Esophagus squamous epithelium (tissue), 5 donors: ENCODE measurements around the gene ROR2. TPM values are rescaled to one million over a fixed set of nuclear protein-coding genes. Genes with fewer than 3 reads are reported as not detected.

ENCODE experiments used
- DNase-seq: peaks from one replicate; lab custom pipeline; 2025; lab: John Stamatoyannopoulos, UW
- H3K27ac ChIP-seq, 4 donors: fragments of 200-600 bp; sonication (generic); one replicate each; pipeline ENCODE4 v1.5.1; 2016 to 2019; ENCODE audit warnings: mild to moderate bottlenecking in 1 of 4
- H3K27me3 ChIP-seq, 4 donors: fragments of 200-600 bp; sonication (generic); 1 replicate in 3 of 4; 2 replicates in 1 of 4; pipeline versions ENCODE4 v1.5.1 to v1.6.0; 2017 to 2021; ENCODE audit warnings: antibody characterized with exemption in 1 of 4
- H3K36me3 ChIP-seq, 3 donors: fragments of 200-600 bp; sonication (generic); one replicate each; pipeline ENCODE4 v1.5.1; 2016 to 2019
- H3K4me1 ChIP-seq, 3 donors: fragments of 200-600 bp; sonication (generic); one replicate each; pipeline ENCODE4 v1.5.1; 2017 to 2019
- H3K4me3 ChIP-seq, 4 donors: fragments of 200-600 bp; sonication (generic); 1 replicate in 3 of 4; 2 replicates in 1 of 4; pipeline ENCODE4 v1.5.1; 2016 to 2019; ENCODE audit warnings: mild to moderate bottlenecking in 2 of 4, moderate library complexity in 1 of 4
- H3K9me3 ChIP-seq, 3 donors: fragments of 200-600 bp; sonication (generic); one replicate each; pipeline ENCODE4 v1.5.1; 2016 to 2019
- POLR2A ChIP-seq, 4 donors: fragments of 450-650 bp; IDR thresholded peaks; one replicate each; pipeline ENCODE4 v1.6.1; 2017; ENCODE audit warnings: antibody characterized with exemption in 4 of 4, mild to moderate bottlenecking in 4 of 4, moderate library complexity in 3 of 4
- WGBS, 2 donors: methylation state at CpG; one replicate each; pipeline ENCODE4 v1.1.5; 2018; 5-methylcytosine and 5-hydroxymethylcytosine counted together
- intact Hi-C: fragments of 100-400 bp; cut with DNase I; formaldehyde crosslinking; loops from one replicate; pipeline ENCODE4 v1.15.0; 2022
- total RNA-seq, 4 donors: library from RNA; depleted of rRNA; stranded (reverse); fragments of >200 nt; gene quantifications; one replicate each; pipeline ENCODE4 v1.1.0, GENCODE V29; 2016
- TF ChIP-seq, protein P1 (sequence below), 6 experiments: fragments of 450-650 bp in 4 of 6; fragments of 200-600 bp in 2 of 6; sonication (generic) in 2 of 6; IDR thresholded peaks; one replicate each; pipeline ENCODE4 v1.5.1; 2016 to 2019; ENCODE audit warnings: antibody characterized with exemption in 6 of 6, mild to moderate bottlenecking in 4 of 6, moderate library complexity in 4 of 6
- donor health status: DM: yes; HTN: yes; CAD: no.

ROR2 gene
- total RNA-seq, 4 donors from 2014 or later: 0.68 to 12.6 (median 3.7) TPM

DNA sequence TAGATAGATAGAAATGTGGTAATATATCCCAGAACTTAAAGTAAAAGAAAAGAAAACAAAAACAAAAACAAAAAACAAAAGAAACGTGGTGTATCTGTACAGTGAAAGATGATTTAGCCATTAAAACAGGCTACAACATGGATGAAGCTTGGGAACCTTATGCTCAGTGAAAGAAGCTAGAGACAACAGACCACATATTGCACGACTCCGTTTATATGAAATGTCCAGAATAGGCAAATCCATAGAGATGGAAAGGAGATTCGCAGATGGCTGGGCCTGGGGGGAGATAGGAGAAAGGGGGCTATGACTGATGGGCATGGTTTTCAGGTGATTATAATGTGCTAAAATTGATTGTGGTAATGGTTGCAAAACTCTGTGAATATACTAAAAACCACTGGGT, 86.6 kb downstream of the ROR2 start:
- no peak overlapping the region for H3K27ac ChIP-seq
- no peaks in the 10 kb centered on the region for H3K36me3 ChIP-seq
- H3K4me1 ChIP-seq: peaks cover 0 to 21% (median 10%) of the 10 kb centered on the region in 3 donors
- H3K27me3 ChIP-seq: peaks cover 0 to 59% (median 0%) of the 10 kb centered on the region in 4 donors
- WGBS, 2 donors: 65 to 89% methylated on average over 4 of the region's 4 CpGs
- H3K9me3 ChIP-seq: no peaks in the 10 kb centered on the region
- intact Hi-C loops: no loop called here
- no peak for TF ChIP-seq POLR2A (IDR thresholded peaks at IDR 0.05)
- TF ChIP-seq, protein P1, sequence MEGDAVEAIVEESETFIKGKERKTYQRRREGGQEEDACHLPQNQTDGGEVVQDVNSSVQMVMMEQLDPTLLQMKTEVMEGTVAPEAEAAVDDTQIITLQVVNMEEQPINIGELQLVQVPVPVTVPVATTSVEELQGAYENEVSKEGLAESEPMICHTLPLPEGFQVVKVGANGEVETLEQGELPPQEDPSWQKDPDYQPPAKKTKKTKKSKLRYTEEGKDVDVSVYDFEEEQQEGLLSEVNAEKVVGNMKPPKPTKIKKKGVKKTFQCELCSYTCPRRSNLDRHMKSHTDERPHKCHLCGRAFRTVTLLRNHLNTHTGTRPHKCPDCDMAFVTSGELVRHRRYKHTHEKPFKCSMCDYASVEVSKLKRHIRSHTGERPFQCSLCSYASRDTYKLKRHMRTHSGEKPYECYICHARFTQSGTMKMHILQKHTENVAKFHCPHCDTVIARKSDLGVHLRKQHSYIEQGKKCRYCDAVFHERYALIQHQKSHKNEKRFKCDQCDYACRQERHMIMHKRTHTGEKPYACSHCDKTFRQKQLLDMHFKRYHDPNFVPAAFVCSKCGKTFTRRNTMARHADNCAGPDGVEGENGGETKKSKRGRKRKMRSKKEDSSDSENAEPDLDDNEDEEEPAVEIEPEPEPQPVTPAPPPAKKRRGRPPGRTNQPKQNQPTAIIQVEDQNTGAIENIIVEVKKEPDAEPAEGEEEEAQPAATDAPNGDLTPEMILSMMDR (IDR thresholded peaks at IDR 0.05): no peak
- H3K4me3 ChIP-seq: no peak overlapping the region
- DNase-seq: no peak

DNA sequence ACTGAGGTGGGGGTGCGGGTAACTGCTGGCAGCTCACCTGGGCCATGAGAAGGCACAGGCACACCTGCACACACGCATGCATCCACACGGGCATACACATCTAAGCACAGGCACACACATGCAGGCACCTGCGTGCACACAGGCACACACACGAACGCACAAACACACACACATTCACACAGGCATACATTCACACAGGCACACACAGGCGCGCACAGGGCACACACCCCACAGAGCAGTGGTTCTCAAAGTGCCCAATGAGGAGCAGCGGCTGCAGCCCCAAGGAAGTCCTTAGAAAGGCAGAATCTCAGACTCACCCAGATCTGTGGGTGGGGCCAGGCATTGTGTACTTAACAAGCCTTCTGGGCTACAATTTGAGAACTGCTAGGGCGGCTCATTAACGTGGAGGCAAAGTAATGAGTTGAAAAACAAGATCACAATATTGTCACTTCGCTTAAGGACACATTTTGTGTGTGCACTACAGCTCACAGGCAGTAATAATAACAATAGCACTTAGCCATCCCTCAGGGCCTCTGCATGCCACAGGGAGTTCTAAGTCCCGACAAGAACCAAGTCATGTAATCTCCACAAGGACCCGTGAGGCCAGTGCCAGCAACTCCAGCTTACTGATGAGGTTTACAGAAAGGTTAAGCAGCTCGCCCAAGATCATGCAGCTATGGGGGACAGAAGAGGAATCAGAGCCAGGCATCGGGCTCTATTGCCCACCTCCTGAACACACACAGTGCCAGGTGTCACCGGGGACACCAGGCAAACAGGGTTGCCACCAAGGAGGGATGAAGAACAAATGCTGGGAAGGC, 91.6 kb downstream of the ROR2 start:
- no peaks in the 10 kb centered on the region for H3K36me3 ChIP-seq
- H3K9me3 ChIP-seq: no peaks in the 10 kb centered on the region
- WGBS, 2 donors: 59 to 71% methylated on average over 5 to 10 of the region's 17 CpGs
- intact Hi-C loops: no loop called here
- TF ChIP-seq, protein P1 (IDR thresholded peaks at IDR 0.05): no peak
- no peak for TF ChIP-seq POLR2A (IDR thresholded peaks at IDR 0.05)
- no peak overlapping the region for H3K4me3 ChIP-seq
- peaks cover 0 to 26% (median 0%) of the 10 kb centered on the region in 3 donors for H3K4me1 ChIP-seq
- H3K27ac ChIP-seq: peak overlapping the region in 3 of 4 donors; percentile 37 to 75 (median 61)
- H3K27me3 ChIP-seq: peaks cover 0 to 60% (median 0%) of the 10 kb centered on the region in 4 donors
- no peak for DNase-seq

DNA sequence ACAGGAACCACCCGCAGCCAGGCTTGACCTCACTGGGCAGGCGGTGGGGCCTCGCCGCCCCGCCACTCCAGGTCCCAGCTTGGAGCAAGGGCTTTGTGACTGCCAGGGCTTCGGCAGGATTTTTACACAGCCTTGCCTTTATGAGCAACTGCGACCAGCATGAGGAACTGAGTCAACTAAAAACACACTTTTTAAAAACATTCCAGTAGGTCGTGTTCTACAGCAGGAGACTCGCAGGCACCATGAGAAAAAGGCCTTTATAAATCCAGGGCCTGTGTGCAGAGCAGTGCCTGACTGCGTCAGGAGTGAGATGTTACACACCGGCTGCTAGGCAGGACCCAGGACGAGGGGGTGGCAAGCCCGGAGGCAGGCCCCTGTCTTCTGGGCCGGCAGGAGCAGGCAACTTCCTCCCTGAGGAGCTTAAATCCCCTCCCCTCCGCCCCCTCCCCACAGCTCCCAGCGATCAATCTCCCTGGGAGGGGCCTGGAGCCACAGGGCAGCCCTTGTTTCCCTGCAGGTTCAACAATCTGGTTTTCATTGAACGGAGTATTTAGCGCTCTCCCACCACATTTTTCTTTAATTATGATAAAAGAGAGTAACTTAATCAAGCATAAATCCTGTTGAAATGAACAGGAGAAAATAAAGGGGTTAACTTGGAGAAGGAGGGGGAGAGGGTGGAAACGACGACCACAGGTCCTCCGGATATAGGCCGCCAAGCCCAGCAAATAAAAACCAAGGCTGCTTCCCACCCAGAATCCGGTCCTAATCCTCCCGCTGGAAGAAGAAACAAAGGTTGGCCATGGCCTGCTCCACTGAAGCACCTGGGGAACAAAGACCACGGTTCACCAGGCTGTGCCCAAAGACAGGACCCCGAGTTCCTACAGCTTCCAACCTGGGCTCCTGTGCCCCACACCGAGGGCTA, 92.5 kb downstream of the ROR2 start:
- no peak for DNase-seq
- Histone ChIP-seq H3K27ac (peak overlapping the region in 3 of 4 donors; percentile 37 to 75 (median 61)), H3K9me3 (no peaks in the 10 kb centered on the region), H3K4me1 (peaks cover 0 to 26% (median 0%) of the 10 kb centered on the region in 3 donors), H3K27me3 (peaks cover 0 to 56% (median 0%) of the 10 kb centered on the region in 4 donors), H3K36me3 (no peaks in the 10 kb centered on the region), H3K4me3 (no peak overlapping the region)
- intact Hi-C loops: no loop called here
- WGBS, 2 donors: 65 to 66% methylated on average over 17 to 24 of the region's 27 CpGs
- TF ChIP-seq, protein P1 (IDR thresholded peaks at IDR 0.05): no peak
- no peak for TF ChIP-seq POLR2A (IDR thresholded peaks at IDR 0.05)

DNA sequence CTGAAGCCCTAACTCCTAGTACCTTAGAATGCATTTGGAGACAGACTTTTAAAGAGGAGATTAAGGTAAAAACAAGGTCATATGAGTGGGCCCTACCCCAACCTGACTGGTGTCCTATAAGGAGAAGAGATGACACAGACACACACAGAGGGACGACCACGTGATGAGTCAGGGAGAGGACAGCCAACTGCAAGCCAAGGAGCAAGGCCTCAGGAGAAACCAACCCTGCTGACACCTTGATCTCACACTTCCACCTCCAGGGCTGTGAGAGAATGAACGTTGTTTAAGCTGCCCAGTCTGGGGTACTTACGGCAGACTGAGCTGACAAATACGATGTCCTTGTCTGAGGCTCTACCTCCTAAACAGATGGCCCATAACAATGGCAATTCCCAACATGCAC, 93.6 kb downstream of the ROR2 start:
- intact Hi-C loops: no loop called here
- Histone ChIP-seq H3K27me3 (peaks cover 0 to 55% (median 0%) of the 10 kb centered on the region in 4 donors), H3K36me3 (no peaks in the 10 kb centered on the region), H3K27ac (peak overlapping the region in 1 of 4 donors; percentile 75), H3K4me3 (no peak overlapping the region), H3K9me3 (no peaks in the 10 kb centered on the region), H3K4me1 (peaks cover 0 to 26% (median 0%) of the 10 kb centered on the region in 3 donors)
- no peak for DNase-seq
- TF ChIP-seq, protein P1 (IDR thresholded peaks at IDR 0.05): no peak
- TF ChIP-seq POLR2A (IDR thresholded peaks at IDR 0.05): no peak
- 65 to 67% methylated on average over 2 to 4 of the region's 5 CpGs for WGBS, 2 donors
